GM12878 (cell line): Measurements from ENCODE around the gene GIGYF2. TPM values are rescaled to one million over a fixed set of nuclear protein-coding genes. Genes with fewer than 3 reads are reported as not detected.

Source experiments
- BCL3 ChIP-seq: IDR thresholded peaks from 2 replicates; pipeline ENCODE4 v1.6.1; 2011; ENCODE audit warnings: borderline replicate concordance, low read depth, mild to moderate bottlenecking, moderate library complexity, low read length; ENCODE audit not compliant: insufficient read depth, poor library complexity, severe bottlenecking
- BMI1 ChIP-seq: fragments of 450-650 bp; IDR thresholded peaks from 2 replicates; pipeline ENCODE4 v1.6.1; 2016; ENCODE audit warnings: mild to moderate bottlenecking, moderate library complexity, borderline replicate concordance
- CBFB ChIP-seq: IDR thresholded peaks from 2 replicates; pipeline ENCODE4 v1.6.1; 2016; ENCODE audit warnings: antibody characterized with exemption, low read depth
- CHD2 ChIP-seq: IDR thresholded peaks from 2 replicates; pipeline ENCODE4 v1.6.1; 2011; ENCODE audit warnings: low read depth, low read length, improper control_type of control experiment, borderline replicate concordance
- FOXK2 ChIP-seq: fragments of 450-650 bp; IDR thresholded peaks from 2 replicates; pipeline ENCODE4 v1.6.1; 2017; ENCODE audit warnings: mild to moderate bottlenecking, moderate library complexity
- HDAC2 ChIP-seq: fragments of 200-600 bp; sonication (generic); IDR thresholded peaks from 2 replicates; pipeline ENCODE4 v1.6.1; 2017
- HSF1 ChIP-seq: fragments of 150-350 bp; IDR thresholded peaks from 2 replicates; pipeline ENCODE4 v1.6.1; 2014; ENCODE audit warnings: mild to moderate bottlenecking, low read depth, low read length
- IRF4 ChIP-seq: IDR thresholded peaks from 2 replicates; pipeline ENCODE4 v1.6.1; 2011; ENCODE audit warnings: low read depth, low read length
- JUNB ChIP-seq: IDR thresholded peaks from 2 replicates; pipeline ENCODE4 v1.6.1; 2016; ENCODE audit warnings: antibody characterized with exemption, mild to moderate bottlenecking
- LARP7 ChIP-seq: fragments of 450-650 bp; IDR thresholded peaks from 2 replicates; pipeline ENCODE4 v1.6.1; 2017; ENCODE audit warnings: mild to moderate bottlenecking
- MTA3 ChIP-seq: IDR thresholded peaks from 2 replicates; pipeline ENCODE4 v1.6.1; 2012; ENCODE audit warnings: low read length, inconsistent platforms, borderline replicate concordance
- MYC ChIP-seq: IDR thresholded peaks from 2 replicates; pipeline ENCODE4 v1.6.1; 2011; ENCODE audit warnings: mild to moderate bottlenecking, low read length, moderate library complexity, inconsistent platforms; ENCODE audit not compliant: insufficient read depth, insufficient replicate concordance, insufficient read length, severe bottlenecking
- NFXL1 ChIP-seq: fragments of 450-650 bp; IDR thresholded peaks from 2 replicates; pipeline ENCODE4 v1.6.1; 2017; ENCODE audit warnings: antibody characterized with exemption, mild to moderate bottlenecking, borderline replicate concordance
- POLR2AphosphoS2 ChIP-seq: IDR thresholded peaks from 2 replicates; pipeline ENCODE4 v1.6.1; 2011; ENCODE audit warnings: low read depth, mild to moderate bottlenecking, low read length, improper control_type of control experiment, moderate library complexity
- RAD21 ChIP-seq: IDR thresholded peaks from 2 replicates; pipeline ENCODE4 v1.6.1; 2011; ENCODE audit warnings: mild to moderate bottlenecking, low read depth, low read length, moderate library complexity; ENCODE audit not compliant: insufficient read depth
- SMAD1 ChIP-seq: fragments of 450-650 bp; IDR thresholded peaks from 2 replicates; pipeline ENCODE4 v1.6.1; 2018; ENCODE audit warnings: mild to moderate bottlenecking, low read depth; ENCODE audit not compliant: partially characterized antibody
- SMAD5 ChIP-seq: IDR thresholded peaks from 2 replicates; pipeline ENCODE4 v1.6.1; 2016; ENCODE audit warnings: antibody characterized with exemption, low read depth
- SMARCA5 ChIP-seq: fragments of 450-650 bp; IDR thresholded peaks from 2 replicates; pipeline ENCODE4 v1.6.1; 2017; ENCODE audit warnings: mild to moderate bottlenecking
- SPI1 ChIP-seq: IDR thresholded peaks from 2 replicates; pipeline ENCODE4 v1.6.1; 2011; ENCODE audit warnings: low read depth, mild to moderate bottlenecking, low read length, moderate library complexity, borderline replicate concordance; ENCODE audit not compliant: insufficient read depth
- SUPT20H ChIP-seq: IDR thresholded peaks from 2 replicates; pipeline ENCODE4 v1.6.1; 2011; ENCODE audit warnings: low read depth, mild to moderate bottlenecking, low read length, moderate library complexity, borderline replicate concordance; ENCODE audit not compliant: control insufficient read depth
- TARDBP ChIP-seq: IDR thresholded peaks from 2 replicates; pipeline ENCODE4 v1.6.1; 2016; ENCODE audit warnings: borderline replicate concordance
- TBL1XR1 ChIP-seq: IDR thresholded peaks from 2 replicates; pipeline ENCODE4 v1.6.1; 2012; ENCODE audit warnings: low read depth, low read length, improper control_type of control experiment
- ZBTB33 ChIP-seq: fragments of 450-650 bp; IDR thresholded peaks from 2 replicates; pipeline ENCODE4 v1.6.1; 2017; ENCODE audit warnings: mild to moderate bottlenecking
- ZNF207 ChIP-seq: fragments of 450-650 bp; IDR thresholded peaks from 2 replicates; pipeline ENCODE4 v1.6.1; 2014; ENCODE audit warnings: antibody characterized with exemption, mild to moderate bottlenecking, borderline replicate concordance
- polyA plus RNA-seq, 11 experiments: library from polyadenylated mRNA; depleted of rRNA in 4 of 11; unstranded in 6 of 11; stranded (reverse) in 5 of 11; fragments of >200 nt; fragmentation: Nextera tagmentation in 4 of 11; fragmentation: Illumina TruSeq in 1 of 11; extraction: Ambion mirVana in 4 of 11; extraction: Trizol in 1 of 11; gene quantifications; 1 replicate in 1 of 11; 2 replicates in 10 of 11; pipeline versions ENCODE4 v1.2.1 to v1.2.3, GENCODE V29; 2011 to 2016; ENCODE audit warnings: inconsistent platforms in 2 of 11, missing spikeins in 2 of 11, low read depth in 1 of 11
- total RNA-seq, 4 experiments: library from RNA; depleted of rRNA in 3 of 4; stranded (reverse); fragments of >200 nt in 3 of 4; fragmentation: Illumina TruSeq in 1 of 4; extraction: Trizol in 1 of 4; gene quantifications; 2 replicates each; pipeline versions ENCODE4 v1.2.1 to v1.2.3, GENCODE V29; 2013 to 2021

Gene GIGYF2
- total and polyA plus RNA-seq, 10 of the 15 experiments (the other 5 are each of a cell fraction or from before 2014, with no cell fraction given), result 12.2 to 47.2 (median 39.0) TPM

- TF ChIP-seq BMI1 (no peak), MYC (no peak), TARDBP (no peak), RAD21 (no peak), CBFB (no peak), SUPT20H (no peak), SMAD1 (no peak), SPI1 (peak; percentile 20; the same call in 1 of the 2 replicates), CHD2 (no peak), MTA3 (no peak), JUNB (no peak), LARP7 (peak; percentile 90), ZNF207 (0 out of 2 replicates have a peak, but pooled peaks have one; percentile 29), FOXK2 (peak; percentile 56; the same call in 1 of the 2 replicates), SMARCA5 (peak; percentile 58; the same call in 1 of the 2 replicates), BCL3 (no peak), TBL1XR1 (no peak), HSF1 (no peak), NFXL1 (0 out of 2 replicates have a peak, but pooled peaks have one; percentile 54), POLR2AphosphoS2 (peak; percentile 63; the same call in 1 of the 2 replicates), HDAC2 (no peak), IRF4 (no peak), SMAD5 (no peak), ZBTB33 (no peak)
Measured at GRCh38 chr2:232697059-232697806, at the start of gene GIGYF2 (continued).
